ENCODE results near the gene VSTM2B. TPM values are rescaled to one million over a fixed set of nuclear protein-coding genes. Genes with fewer than 3 reads are reported as not detected.

Gene VSTM2B
- total RNA-seq, 1 donor from 2014 or later: not detected

DNA sequence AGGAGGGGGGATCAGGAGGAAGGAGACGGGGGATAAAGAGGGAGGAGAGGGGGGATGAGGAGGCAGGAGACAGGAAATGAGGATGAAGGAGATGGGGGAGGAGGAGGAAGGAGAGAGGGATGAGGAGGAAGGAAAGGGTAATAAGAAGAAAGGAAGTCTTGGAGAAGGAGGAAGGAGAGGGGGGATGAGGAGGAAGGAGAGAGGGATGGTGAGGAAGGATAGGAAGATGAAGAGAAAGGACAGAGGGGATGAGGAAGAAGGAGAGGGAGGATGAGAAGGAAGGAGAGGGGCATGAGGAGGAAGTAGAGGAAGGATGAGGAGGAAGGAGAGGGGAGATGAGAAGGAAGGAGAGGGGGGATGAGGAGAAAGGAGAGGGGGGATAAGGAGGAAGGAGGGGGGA, 13.0 kb upstream of the VSTM2B start:
- no peak for DNase-seq (ENCODE audit: low spot score)
- intact Hi-C loops (cut with DNase I): no loop called here

DNA sequence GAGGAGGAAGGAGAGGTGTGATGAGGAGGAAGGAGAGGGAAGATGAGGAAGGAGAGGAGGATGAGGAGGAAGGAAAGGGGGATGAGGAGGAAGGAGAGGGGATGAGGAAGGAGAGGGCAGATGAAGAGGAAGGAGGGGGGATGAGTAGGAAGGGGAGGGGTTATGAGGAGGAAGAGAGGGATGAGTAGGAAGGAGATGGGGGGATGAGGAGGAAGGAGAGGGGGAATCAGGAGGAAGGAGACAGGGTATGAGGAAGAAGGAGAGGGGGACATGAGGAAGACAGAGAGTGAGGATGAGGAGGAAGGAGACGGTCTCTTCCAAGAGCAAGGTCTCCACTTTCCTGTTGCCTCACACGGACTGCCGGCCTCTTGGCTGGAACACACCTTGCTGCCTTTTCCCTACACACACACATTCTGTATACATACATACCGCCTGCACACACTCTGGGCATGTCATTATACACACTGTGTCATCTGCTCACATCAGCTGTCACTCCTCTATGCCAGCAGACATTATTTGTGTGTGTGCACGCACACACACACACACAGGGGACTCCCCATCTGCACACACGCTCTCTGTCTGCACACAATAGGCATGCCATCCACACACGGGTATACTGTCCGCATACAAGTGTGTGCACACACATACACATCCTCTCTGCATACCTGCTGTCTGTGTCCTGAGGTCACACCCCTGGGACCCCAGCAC, 11.1 kb upstream of the VSTM2B start:
- DNase-seq (ENCODE audit: low spot score): no peak

GRCh38 chr19:29515233-29515619, 10.6 kb upstream of the VSTM2B start:
- DNase-seq (ENCODE audit: low spot score): no peak
- intact Hi-C loops (cut with DNase I): no loop called here

More for the DNA sequence above, 11.1 kb upstream of the VSTM2B start:
- intact Hi-C loops (cut with DNase I): no loop called here

DNA sequence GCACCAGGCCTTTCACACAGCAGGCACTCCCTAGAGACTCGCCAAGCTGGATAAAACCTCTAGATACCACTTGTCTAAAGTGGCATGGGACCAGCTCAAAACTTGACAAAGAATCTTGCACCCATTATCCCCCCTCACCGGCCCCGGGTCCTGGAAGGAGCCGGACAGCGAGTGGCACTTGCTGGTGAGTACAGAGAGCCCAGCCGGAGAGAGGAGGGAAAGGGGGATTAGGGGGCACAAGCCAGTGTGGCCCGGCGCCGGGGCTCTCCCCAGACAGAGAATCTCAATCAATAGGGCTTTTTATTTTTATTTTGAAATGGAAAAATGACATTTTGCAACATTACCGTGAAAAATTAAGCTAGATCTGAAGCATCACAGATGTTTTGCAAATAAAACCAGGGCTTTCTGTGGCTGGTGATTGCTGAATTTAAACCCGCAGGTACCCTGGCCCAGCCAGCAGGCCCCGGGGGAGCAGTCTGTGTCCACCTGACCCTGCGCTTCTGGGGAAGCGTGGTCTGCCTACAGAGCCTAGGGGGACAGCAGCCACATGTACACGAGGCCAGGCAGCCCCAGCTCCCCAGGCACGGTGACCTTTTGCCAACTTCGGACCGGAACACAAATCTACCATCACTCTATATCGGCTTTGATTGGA, 10.0 kb upstream of the VSTM2B start:
- no peak for DNase-seq (ENCODE audit: low spot score)
- intact Hi-C loops (cut with DNase I): no loop called here

DNA sequence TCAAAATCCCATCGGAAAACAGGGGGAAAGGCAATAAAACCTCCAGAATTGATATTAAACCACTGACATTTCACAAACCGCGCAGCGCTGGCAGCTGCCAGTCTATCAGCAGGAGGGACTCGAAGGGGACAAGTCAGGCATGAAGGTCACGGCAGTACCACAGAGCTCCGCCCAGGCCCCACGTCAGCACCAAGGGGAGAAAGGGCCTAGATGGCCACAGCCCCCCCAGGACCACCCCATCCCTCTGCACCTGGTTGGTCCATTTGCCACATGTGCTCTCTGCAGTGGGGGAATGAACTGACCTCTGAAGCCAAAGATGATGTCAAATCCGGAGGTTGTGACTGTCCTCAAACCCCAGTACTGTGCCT, 9.5 kb upstream of the VSTM2B start:
- intact Hi-C loops (cut with DNase I): no loop called here
- DNase-seq (ENCODE audit: low spot score): no peak

DNA sequence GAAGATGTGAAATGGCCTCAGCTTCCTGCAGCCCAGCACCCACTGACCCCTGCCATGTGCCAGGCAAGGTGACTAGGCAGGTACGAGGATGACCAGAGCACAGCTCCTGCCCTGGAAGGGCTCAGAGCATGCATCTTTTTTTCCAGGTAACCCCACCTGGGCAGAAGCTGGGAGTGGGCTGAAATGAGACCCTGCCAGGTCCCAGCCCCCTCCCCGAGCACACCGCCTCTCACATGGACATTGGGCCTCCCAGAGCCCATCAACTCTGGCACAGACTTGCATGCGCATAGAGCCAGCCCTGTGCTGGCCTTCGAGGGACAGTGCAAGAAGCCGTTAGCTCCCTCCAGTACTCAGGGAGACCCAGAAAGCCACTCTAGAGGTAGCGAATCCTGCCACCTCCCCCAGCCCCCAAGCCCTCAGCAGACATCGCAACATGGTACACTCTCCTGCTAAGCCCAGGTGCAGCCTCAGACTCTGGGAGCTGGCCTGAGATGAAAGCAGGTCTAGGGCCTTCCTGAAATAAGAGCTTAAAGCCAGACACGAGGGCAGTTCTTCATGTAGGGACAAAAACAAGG, 8.9 kb upstream of the VSTM2B start:
- intact Hi-C loops (cut with DNase I): no loop called here
- DNase-seq (ENCODE audit: low spot score): no peak

DNA sequence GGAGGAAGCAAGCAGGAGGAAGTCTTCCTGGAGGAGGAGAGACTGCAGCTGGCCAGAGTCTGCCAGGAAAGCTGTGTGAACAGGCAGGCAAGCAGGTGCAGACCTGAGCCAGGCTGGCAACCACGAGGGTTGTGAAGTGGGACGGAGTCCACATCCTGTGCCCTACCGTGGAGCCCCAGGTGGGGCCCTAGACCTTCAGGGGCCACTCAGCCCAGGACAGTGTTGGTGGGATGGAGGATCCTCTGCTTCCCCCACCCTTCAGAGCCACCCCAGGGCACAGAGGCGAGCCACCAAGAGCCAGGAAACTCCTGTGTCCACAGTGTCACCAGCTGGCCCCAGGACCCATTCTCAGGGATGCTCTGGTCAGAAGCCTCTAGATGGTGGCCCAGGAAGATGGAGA, 8.4 kb upstream of the VSTM2B start:
- intact Hi-C loops (cut with DNase I): no loop called here
- no peak for DNase-seq (ENCODE audit: low spot score)

- intact Hi-C loops (cut with DNase I): no loop called here
- no peak for DNase-seq (ENCODE audit: low spot score)
Observed at GRCh38 chr19:29517946-29518345, 7.8 kb upstream of the VSTM2B start.

GRCh38 chr19:29519146-29519545, 6.6 kb upstream of the VSTM2B start:
- intact Hi-C loops (cut with DNase I): no loop called here
- no peak for DNase-seq (ENCODE audit: low spot score)

DNA sequence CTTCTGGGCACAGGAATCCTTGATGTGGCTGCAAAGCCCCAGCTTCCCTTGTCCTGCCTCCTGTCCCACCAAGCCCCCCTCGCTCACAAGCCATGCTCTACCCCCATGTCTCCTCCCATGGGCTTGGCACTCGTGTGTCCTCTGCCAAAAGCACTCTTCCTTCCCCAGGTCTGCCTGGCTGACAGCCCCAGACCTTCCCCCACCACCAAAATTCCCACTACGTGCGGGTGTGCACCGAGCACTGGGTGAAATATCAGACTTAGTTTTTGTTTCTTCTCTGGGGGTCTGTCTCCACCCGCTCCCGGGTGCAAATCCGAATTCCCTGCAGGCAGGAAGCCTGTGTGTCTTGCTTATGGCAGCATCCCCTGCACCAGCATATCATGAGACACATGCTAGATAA, 5.9 kb upstream of the VSTM2B start:
- intact Hi-C loops (cut with DNase I): no loop called here
- no peak for DNase-seq (ENCODE audit: low spot score)

DNA sequence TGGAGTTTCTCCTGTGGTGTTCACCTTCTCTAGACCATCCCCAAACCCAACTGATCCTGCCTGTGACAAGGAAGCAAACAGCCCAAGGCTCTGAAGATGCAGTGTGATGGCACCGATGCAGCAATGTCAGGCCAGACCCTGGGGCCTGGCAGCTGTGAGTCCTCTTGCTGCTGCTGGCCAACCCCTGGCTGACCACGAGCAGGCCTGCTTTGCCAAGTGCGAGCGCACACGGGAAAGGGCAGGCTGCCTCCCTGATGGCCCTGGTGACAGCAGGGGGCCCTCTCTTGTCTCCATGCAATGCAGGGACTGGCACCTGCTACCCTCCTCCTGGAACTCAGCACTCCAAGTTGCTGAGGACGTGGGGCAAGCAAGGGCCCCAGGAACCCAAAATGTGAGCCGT, 5.4 kb upstream of the VSTM2B start:
- no peak for DNase-seq (ENCODE audit: low spot score)

GRCh38 chr19:29521291-29522075, 4.3 kb upstream of the VSTM2B start:
- no peak for DNase-seq (ENCODE audit: low spot score)
- intact Hi-C loops (cut with DNase I): no loop called here

More for the DNA sequence above, 5.4 kb upstream of the VSTM2B start:
- intact Hi-C loops (cut with DNase I): no loop called here

- DNase-seq (ENCODE audit: low spot score): no peak
- intact Hi-C loops (cut with DNase I): no loop called here
Observed at GRCh38 chr19:29523568-29523967, 2.2 kb upstream of the VSTM2B start.

DNA sequence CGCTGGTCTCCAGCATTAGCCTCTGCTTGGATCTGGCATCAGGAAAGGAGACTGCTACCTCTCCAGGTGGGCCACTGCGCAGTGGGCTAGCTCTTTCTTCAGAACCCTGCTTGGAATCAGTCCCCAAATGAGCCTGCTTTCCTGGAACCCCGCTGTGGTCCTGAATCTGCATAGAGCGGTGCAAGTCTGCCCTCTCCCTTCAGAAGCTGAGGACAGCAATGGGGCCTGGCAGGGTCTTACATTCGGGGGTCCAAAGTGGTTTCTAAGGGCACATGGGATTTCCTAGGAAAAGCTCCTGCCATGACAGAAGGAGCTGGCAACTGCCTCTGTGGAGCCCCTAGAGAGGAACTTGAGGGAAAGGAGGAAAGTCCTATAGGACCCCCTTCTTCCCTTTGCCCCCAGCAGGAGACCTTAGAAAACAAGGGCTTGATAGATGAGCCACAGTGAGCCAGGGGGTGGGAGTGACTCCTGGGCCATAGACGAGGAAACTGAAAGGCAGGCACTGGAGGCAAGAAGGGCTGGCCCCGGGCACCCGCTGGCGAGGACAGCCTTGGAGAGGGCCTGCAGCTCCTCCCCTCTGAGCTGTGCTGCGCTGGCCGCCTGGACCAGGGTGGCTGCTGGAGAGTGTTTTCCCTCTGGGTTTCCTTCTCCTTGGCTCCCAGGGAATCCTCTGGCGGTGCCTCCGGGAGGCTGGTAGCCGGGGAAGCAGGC, 1.4 kb upstream of the VSTM2B start:
- intact Hi-C loops (cut with DNase I): no loop called here
- DNase-seq (ENCODE audit: low spot score): no peak

GRCh38 chr19:29524912-29525831, 622 bp upstream of the VSTM2B start:
- intact Hi-C loops (cut with DNase I): no loop called here
- no peak for DNase-seq (ENCODE audit: low spot score)

DNA sequence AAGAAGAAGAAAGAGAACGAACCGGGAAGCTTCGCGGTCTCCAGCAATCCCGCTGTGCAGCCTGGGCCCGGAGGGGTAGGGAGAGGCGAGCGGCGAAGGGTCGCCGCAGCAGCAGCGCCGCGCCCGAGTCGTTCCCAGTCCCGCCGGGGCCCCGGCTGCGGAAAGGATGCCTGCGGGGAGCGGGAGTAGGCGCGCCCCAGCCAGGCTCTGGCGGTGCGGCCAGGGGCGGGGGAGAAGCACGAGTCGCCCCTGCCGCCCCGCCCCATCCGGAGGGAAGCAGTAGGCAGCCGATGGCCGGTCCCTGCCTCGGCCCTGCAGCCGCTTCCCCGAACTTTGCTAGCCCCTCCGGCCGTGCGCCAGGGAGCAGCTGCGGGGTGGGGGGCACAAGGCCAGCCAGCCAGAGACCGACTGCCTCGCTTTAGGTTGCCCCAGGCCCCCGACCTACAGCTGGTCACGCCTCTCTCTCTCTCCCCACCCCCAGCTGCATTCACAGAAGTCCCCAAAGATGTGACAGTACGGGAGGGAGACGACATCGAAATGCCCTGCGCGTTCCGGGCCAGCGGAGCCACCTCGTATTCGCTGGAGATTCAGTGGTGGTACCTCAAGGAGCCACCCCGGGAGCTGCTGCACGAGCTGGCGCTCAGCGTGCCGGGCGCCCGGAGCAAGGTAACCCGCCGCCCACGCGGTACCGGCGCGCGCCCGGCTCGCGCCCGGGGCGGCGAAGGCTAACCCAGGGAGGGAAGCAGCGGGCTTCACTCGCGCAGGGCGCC, 1.1 kb downstream of the VSTM2B start:
- no peak for DNase-seq (ENCODE audit: low spot score)
- intact Hi-C loops (cut with DNase I): no loop called here

- intact Hi-C loops (cut with DNase I): no loop called here
- DNase-seq (ENCODE audit: low spot score): no peak
Observed at GRCh38 chr19:29527500-29528328, 1.9 kb downstream of the VSTM2B start.

Measured in cardiac septum (tissue), 1 donor.